ENCODE results near the gene BCAT1.
"Not testable (repeated sequence)": the region's sequence is repeated elsewhere in the genome, so short reads cannot be mapped to it uniquely, and the experiment has no call there.

The BCAT1 gene

DNA sequence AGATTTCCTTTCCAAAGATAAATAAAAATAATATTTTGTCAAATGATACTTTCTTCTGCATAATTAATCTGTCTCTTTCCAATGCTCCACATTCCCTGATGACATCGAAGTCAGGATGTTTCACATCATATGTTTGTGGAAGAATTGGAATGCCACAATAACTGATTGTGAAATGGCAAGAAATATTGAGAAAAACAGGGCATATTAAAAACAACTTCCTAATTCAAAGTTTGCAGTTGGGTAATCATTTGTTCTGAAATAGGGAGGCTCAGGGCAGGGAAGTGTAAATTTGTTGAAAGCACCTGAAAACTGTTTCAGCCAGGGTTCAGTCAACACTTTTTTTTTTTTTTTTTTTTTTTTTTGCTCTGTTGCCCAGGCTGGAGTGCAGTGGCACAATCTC, 50.7 kb downstream of the BCAT1 start:
- no peak for DNase-seq

DNA sequence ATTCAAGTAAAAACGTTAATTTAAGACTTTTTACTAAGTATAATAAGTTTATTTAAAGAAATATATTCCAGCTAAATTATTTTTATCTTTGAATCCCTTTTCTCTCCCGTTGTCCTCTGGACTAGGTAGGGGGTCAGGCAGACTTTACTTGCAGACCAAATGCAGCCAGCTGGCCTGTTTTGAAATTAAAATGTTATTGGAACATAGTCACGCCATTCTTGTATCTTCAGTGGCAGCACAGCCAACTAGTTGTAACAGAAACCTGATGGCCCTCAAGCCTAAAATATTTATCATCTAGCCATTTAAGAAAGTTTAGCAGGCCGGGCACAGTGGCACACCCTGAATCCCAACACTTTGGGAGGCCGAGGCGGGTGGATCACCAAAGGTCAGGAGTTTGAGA, 52.7 kb downstream of the BCAT1 start:
- no peak for DNase-seq

- no peak for DNase-seq
Observed at GRCh38 chr12:24895612-24896011, 53.3 kb downstream of the BCAT1 start.

DNA sequence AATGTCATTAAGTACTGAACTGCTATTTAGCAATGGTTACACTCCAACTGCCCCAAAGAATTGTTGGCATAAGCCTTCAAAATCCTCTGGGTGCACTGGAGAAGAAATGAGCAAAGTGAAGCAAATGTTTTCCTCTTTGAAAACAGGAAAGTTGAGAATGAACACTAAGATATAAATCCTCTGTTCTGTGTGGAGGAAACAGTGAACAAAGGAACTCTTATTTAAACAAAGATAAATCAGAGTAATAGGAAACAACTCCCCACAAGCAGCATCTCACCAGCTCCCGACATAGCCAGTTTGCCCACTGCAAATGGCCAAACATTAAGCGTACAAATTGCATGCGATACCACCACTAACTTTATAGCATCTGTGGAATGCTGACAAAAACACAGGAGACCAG, 54.0 kb downstream of the BCAT1 start:
- no peak for DNase-seq

GRCh38 chr12:24890048-24890803, 58.7 kb downstream of the BCAT1 start:
- no peak for DNase-seq

DNA sequence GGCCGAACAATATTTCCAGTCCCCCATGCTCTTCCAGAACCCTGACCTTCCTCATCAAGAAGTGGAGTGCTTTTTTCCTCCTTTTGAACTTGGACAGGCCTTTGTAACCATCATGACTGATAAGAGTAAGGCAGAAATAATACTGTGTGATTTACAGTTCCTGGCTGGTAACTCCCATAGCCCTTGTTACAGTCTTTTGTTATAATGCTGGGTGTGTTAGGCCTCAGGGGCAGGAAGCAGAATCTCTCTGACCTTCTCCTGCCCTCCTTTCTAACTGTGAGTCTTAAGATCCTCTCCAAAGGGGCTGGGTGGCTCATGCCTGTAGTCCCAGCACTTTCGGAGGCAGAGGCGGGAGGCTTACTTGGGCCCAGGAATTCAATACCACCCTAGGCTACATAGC, 59.5 kb downstream of the BCAT1 start:
- no peak for DNase-seq

GRCh38 chr12:24888813-24889212, 60.1 kb downstream of the BCAT1 start:
- DNase-seq = no peak

- DNase-seq = no peak
Observed at GRCh38 chr12:24884911-24885310, 64.0 kb downstream of the BCAT1 start.

DNA sequence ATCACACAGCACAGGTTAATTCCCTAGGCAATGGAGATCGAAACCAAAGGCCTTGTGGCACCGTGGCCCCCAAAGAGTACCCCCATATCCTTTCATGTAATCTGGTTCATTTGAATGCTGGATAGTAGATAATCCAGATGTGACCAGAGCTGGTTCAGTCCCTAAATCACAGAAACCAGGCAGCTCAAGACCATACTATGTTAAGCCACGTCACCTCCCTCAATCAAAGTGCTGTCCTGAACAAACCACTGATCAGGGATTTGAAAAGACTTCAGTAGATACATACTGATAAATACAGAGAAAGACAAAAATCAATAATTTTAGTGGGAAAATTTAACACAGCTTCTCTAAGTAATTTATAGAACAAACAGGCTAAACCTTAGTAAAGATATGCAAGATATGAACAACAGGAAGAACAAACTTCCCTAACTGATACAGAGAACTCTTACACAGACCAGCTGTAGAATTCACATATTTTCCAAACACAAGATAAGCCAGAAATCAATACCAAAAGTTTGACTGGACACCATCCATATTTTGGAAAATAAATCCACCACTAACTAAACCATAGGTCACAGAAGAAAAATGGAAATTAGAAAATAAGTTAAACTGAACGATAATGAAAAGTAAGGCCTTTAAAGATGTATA, 67.1 kb downstream of the BCAT1 start:
- DNase-seq = no peak

- DNase-seq = no peak
Observed at GRCh38 chr12:24881227-24881626, 67.7 kb downstream of the BCAT1 start.

DNA sequence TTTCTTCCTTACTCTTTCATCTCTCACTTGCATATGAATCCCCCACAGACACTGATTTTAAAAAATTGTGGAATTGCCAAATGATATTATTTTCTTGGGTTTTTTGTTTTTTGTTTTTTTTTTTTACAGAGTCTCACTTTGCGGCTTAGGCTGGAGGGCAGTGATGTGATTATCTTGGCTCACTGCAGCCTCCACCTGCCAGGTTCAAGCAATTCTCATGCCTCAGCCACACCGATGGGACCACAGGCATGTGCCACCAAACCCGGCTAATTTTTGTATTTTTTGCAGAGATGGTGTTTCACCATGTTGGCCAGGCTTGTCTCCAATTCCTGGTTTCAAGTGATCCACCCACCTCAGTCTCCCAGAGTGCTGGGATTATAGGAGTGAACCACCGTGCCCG, 68.2 kb downstream of the BCAT1 start:
- DNase-seq = no peak

GRCh38 chr12:24879644-24880043, 69.3 kb downstream of the BCAT1 start:
- no peak for DNase-seq

GRCh38 chr12:24875014-24875413, 73.9 kb downstream of the BCAT1 start:
- DNase-seq = no peak

DNA sequence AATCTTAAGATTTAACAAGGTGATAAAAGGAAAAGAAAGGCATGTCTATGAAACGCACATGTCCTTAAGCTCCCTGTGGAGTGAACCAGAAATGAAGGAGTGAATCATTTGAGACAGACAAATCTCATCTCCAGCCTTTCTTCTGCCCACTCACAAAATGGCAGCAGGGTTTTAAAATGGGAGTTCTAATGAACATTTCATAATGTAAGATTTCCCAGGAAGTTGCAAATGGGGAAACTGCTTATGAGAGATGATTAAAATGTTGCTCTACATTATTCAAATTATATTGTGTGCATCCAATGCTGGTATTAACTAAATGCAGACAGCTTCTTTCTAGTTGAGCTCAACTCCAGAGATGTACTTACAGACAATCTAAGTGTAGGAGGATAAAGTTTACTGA, 76.7 kb downstream of the BCAT1 start:
- DNase-seq = no peak

DNA sequence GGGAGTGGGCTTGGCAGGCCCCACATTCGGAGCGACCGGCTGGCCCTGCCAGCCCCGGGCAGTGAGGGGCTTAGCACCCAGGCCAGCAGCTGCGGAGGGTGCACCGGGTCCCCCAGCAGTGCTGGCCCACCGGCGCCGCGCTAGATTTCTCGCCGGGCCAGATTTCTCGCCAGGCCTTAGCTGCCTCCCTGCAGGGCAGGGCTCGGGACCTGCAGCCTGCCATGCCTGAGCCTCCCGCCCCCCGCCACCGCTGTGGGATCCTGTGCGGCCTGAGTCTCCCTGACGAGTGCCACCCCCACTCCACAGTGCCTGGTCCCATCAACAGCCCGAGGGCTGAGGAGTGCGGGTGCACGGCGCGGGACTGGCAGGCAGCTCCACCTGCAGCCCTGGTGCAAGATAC, 82.8 kb downstream of the BCAT1 start:
- not testable (repeated sequence) for DNase-seq

GRCh38 chr12:24864796-24865125, 84.1 kb downstream of the BCAT1 start:
- DNase-seq = no peak

DNA sequence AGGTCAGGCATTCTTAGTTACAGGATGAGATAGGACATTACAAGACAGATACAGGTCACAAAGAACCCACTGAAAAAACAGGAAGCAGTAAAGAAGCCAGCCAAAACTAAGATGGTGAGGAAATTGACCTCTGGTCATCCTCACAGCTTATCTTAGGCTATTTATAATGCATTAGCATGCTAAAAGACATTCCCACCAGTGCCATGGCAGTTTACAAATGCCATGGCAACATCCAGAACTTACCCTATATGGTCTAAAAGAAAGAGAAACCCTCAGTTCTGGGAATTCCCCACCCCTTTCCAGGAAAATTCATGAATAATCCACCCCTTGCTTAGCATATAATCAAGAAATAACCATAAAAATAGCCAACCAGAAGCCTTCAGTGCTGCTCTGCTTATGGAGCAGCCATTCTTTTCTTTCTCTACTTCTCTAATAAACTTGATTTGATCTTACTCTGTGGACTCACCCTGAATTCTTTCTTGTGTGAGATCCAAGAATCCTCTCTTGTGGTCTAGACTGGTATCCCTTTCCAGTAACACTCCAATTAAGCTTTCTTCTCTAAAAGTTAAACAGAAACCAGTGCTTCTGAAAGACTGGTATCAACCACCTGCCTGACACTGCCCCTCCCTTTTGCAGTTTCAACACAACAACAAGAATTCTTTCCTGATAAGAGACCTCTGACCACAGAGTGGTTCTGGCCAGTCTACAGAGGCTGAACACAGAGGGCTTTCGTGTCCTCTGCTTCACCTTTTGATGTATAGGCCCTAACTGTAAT, 86.9 kb downstream of the BCAT1 start:
- no peak for DNase-seq

- no peak for DNase-seq
Observed at GRCh38 chr12:24860546-24860945, 88.4 kb downstream of the BCAT1 start.

DNA sequence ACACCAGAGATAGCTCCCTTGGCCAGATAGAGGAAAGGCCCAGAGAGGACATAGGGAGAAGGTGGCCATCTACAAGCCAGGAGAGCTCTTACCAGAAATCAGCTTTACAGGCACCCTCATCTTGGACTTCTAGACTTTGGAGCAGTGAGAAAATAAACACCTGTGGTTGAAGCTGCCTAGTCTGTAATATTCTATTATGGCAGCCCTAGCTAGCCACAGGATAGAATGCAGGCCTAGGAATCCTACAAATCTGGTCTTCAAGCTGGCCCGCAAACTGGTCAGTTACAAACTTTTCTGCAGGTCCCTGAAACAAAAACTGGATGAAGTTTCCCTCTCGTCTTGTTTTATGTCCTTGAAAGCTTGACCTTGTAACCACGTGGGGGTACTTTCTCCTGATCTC, 92.4 kb downstream of the BCAT1 start:
- no peak for DNase-seq

DNA sequence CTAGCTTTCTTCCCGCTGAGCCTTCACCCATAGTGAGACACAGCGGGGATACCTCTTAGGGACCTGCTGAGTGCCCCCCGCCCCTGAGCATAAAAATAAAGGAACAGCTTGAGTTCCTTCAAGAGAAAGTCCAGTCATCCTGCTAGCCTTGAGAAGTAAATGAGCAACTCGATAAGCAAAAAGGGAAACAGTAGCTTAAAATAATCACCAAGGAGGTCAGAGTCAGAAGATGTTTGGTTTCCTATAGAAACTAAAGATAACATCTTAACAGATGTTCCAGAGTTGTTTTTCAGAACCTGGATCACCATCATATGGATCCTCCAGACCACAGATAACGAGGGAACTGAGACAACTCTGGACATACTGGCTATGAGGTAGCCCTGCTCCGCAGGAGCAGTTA, 94.0 kb downstream of the BCAT1 start:
- DNase-seq = no peak

DNA sequence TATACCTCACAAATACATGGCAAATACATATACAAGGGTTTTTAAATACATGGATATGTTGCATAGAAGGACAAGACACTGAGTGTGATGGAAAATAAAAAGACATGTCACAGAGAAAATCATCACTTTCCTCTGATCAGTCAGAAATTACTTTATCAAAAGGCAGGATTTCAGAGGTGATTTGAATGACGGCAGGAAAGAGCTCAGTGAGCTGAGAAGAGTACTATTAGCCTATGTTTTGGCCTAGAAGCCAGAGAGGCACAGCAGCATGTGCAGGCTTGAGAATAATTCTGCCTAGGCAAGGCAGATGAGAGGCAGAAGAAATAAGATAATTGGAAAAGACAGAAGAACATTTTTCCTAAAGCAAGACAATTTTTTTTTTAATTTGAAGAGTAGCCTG, 94.9 kb downstream of the BCAT1 start:
- DNase-seq = no peak

GRCh38 chr12:24853588-24853987, 95.3 kb downstream of the BCAT1 start:
- DNase-seq = no peak

DNA sequence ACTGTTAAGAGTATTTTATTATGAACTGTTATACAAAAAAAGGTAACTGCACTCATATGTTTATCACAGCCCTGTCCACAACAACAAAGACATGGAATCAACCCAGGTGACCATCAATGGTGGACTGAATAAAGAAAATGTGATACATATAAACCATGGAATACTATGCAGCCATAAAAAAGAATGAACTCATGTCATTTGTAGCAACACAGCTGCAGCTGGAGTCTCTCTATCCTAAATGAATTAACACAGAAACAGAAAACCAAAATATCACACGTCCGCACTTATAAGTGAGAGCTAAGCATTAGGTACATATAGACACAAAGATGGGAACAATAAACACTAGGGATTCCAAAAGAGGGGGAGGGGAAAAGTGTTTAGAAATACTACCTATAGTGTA, 95.8 kb downstream of the BCAT1 start:
- no peak for DNase-seq

- DNase-seq = no peak
Observed at GRCh38 chr12:24852420-24852819, 96.5 kb downstream of the BCAT1 start.
